GM12801 (cell line): ENCODE data around the gene CPT1B.

Source experiments
- TF ChIP-seq, protein P1 (sequence below): IDR thresholded peaks from one replicate; pipeline ENCODE4 v1.5.1; 2011; ENCODE audit warnings: control low read depth; ENCODE audit not compliant: insufficient read length; ENCODE audit errors: extremely low read depth

The CPT1B gene

DNA sequence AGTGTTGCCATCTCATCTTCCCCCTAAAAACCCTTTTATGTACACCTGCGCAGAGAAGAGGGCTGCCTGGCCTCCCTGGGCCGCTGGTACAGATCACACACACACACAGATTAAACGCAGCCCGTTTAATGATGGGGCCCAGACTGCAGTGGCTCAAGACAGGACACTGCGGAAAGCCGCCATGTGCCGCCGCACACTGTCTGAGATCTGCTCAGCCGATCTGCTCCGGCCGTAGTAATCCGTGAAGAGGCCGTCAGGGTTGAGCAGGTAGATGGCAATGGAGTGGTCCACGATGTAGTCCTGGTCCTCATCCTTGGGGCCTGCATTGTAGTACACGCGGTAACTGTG is 54.8 kb downstream of the CPT1B start:
- TF ChIP-seq, protein P1, sequence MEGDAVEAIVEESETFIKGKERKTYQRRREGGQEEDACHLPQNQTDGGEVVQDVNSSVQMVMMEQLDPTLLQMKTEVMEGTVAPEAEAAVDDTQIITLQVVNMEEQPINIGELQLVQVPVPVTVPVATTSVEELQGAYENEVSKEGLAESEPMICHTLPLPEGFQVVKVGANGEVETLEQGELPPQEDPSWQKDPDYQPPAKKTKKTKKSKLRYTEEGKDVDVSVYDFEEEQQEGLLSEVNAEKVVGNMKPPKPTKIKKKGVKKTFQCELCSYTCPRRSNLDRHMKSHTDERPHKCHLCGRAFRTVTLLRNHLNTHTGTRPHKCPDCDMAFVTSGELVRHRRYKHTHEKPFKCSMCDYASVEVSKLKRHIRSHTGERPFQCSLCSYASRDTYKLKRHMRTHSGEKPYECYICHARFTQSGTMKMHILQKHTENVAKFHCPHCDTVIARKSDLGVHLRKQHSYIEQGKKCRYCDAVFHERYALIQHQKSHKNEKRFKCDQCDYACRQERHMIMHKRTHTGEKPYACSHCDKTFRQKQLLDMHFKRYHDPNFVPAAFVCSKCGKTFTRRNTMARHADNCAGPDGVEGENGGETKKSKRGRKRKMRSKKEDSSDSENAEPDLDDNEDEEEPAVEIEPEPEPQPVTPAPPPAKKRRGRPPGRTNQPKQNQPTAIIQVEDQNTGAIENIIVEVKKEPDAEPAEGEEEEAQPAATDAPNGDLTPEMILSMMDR, result no peak

GRCh38 chr22:50522806-50523438 is 55.3 kb downstream of the CPT1B start:
- TF ChIP-seq, protein P1, result no peak

DNA sequence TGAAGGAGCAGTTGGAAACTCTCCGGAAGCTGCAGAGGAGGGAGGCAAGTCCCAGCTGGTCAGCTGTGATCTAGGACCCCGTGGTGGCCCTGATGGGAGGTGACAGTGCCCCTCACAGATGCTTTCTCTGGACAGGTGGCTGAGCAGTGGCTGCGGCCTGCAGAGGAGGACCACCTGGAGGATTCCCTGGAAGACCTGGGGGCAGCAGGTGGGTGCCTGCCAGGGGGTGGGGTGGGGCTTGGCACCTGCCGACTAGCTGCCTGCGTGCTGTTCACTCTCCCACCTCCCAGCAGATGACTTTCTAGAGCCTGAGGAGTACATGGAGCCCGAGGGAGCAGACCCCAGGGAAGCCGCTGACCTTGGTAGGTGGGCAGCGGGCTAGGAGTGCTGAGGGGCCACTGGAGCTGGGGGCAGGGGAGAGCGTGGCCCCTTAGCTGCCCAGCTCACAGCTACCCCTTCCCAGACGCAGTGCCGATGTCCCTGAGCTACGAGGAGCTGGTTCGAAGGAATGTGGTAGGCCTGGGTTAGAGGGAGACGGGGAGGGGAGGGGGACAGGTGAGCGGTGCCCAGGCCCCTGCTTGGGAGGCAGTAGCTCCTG is 55.9 kb downstream of the CPT1B start:
- TF ChIP-seq, protein P1, result no peak

DNA sequence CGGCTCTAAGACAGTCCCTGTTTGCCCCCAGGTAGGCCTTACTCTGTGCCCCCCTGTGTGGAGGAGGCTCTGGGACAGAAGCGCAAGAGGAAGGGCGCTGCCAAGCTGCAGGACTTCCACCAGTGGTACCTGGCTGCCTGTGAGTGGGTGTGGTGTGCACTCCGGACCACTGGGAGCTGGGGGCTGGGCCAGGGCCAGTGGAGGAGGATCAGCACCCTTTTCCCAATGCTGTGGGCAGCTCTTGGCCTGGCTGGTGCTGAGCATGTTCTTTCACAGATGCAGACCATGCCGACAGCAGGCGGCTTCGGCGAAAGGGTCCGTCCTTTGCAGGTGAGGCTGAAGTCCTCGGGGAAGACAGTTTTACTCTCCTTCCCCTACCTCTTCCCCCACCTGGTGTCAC is 56.5 kb downstream of the CPT1B start:
- TF ChIP-seq, protein P1, result no peak

- TF ChIP-seq, protein P1, result no peak
Measured at GRCh38 chr22:50520826-50521453, 57.3 kb downstream of the CPT1B start.

DNA sequence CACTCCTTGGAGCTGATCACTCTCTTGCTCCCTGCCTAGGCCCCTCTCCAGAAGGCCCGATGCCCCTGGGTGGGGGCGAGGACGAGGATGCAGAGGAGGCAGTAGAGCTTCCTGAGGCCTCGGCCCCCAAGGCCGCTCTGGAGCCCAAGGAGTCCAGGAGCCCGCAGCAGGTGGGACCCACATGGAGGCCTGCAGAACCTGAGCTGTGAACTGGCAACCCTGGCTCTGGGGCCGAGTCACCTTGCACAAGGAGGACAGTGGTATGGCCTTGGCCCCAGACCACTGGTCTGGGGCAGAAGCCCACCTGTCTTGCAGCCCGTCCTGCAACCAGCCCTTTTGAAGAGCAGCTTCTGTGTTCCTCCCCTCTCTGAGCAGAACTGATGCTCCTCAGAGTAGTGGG is 59.1 kb downstream of the CPT1B start:
- TF ChIP-seq, protein P1, result no peak
